NK-92 treated with Interleukin-12 subunit alpha and Interleukin-12 subunit beta, amount 100 ng/mL, for 24 hours (cell line): ENCODE results near the gene AP5S1.

ENCODE experiments used
- DNase-seq: peaks from one replicate; lab custom pipeline; 2025; lab: John Stamatoyannopoulos, UW

Gene AP5S1

GRCh38 chr20:3846378-3846739, 26.0 kb downstream of the AP5S1 start:
- no peak for DNase-seq

DNA sequence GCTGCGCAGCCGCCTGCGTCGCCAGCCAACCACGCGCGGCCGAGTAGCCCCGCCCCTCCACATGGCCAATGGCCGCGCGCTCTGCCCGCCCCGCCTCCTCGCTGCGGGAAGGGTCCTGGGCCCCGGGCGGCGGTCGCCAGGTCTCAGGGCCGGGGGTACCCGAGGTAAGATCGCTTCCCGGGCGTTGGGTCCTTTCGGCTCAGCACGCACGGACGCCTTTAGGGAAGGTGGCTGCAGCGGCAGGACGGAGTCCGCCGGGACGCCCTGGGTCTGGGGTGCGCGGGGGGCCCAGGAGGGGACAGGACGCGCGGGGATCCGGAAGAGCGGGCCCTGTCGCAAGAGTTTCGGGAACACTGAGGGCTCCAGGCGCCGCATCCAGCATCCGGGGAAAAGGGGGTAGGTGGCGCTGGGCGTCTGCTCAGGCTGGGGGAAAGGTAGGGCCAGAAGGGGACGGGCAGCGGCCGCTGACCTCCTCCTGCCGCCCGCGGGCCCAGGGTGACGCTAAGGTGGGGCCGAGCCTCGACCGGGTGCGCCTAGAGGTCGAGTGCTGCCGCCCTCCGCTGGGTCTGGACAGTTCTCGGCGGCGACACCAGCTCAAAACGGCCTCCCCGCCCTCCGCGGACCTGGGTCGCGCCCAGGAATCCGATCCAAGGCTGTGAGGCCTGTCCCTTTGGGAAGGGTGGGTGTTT, 26.5 kb downstream of the AP5S1 start, which contains the start of gene MAVS:
Gene MAVS, plus strand, starts transcription at position 95 of the 689 bp plus-strand sequence. CDS start 7,791 bp downstream, outside the sequence.
- peak; percentile 72 for DNase-seq

DNA sequence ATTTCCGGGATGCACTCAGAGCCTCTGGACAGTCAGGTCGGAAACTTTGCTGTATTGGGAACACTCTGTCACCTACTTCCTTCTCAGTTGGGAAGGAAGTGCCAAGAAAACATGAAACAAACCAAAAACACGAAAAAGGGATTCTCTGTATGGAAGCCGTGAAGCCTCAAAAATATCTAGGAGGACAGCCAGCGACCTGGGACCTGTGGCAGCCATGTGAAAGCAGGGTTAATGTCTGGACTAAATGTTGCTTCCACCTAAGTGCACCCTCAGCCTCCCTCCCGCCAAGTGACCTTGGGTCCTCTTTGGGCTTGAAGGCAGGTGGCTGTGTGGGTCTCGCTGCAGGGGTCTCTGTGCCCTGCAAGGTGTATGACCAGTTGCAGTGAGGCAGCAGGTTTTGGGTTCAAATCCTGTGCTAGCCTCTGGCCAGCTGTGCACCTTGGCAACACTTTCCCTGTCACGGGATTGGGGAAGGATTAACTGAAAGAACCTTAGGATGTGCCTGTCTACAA, 27.1 kb downstream of the AP5S1 start:
- DNase-seq: no peak

DNA sequence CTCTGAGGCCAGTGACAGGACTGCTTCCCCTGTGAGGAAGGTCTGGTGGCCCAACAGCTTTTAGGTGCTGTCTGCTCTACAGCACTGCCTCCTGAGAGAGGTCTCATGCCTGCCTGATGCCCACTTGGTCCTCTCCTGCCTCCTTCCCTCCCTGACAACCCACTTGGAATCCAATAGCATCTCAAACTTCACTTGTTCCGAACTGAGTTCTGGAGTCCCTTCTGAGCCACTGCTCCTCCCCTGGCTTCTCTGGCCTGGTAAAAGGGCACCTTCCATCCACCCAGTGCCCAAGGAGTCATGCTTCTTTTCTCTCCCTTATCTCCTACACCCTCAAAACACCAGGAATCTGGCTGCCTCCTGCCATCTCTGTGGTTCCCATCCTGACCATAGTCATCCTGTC, 28.2 kb downstream of the AP5S1 start:
- DNase-seq: no peak

GRCh38 chr20:3854462-3854871, 34.1 kb downstream of the AP5S1 start:
- no peak for DNase-seq

DNA sequence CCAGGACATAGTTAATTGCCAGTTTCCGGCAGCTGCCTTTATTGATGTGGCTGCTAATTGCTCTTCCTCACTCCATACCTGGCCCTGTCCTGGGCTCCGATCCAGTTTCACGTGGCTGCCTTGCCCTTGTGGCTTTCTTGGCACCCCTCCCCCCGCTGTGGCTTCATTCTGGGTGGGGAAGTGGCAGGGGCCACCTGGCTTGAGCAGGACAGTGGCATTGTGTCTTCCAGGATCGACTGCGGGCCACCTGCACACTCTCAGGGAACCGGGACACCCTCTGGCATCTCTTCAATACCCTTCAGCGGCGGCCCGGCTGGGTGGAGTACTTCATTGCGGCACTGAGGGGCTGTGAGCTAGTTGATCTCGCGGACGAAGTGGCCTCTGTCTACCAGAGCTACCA, 37.1 kb downstream of the AP5S1 start:
- no peak for DNase-seq

DNA sequence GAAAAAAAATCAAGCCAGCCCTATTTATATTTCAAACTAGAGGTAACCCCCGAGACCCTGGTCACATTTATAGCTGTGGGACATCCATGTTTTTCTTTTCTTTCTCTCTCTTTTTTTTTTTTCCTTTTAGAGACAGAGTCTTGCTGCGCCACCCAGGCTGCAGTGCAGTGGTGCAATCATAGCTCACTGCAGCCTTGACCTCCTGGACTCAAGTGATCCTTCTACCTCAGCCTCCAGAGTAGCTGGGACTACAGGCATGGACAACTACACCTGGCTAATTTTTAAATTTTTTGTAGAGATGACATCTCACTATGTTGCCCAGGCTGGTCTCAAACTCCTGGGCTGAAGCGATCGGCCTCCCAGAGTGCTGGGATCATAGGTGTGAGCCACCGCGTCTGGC, 38.3 kb downstream of the AP5S1 start:
- no peak for DNase-seq

GRCh38 chr20:3861191-3861590, 40.8 kb downstream of the AP5S1 start:
- DNase-seq: no peak

DNA sequence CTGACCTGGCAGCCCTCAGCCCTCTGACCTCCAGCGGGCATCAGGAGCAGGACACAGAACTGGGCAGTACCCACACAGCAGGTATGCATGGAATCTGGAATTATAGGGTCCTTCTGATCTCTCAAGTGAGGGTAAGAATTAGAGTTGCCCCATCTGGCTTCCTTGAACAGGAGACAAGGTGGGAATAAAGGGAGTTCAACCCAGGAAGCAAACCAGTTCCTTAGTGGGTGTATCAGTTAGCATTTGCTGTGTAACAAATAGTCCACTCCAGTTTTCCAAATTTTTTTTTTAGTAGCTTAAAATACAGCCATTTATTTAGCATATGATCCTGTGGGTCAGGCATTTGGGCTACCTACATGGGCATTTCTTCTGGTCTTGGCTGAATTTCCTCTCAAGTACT, 42.0 kb downstream of the AP5S1 start:
- DNase-seq: no peak

DNA sequence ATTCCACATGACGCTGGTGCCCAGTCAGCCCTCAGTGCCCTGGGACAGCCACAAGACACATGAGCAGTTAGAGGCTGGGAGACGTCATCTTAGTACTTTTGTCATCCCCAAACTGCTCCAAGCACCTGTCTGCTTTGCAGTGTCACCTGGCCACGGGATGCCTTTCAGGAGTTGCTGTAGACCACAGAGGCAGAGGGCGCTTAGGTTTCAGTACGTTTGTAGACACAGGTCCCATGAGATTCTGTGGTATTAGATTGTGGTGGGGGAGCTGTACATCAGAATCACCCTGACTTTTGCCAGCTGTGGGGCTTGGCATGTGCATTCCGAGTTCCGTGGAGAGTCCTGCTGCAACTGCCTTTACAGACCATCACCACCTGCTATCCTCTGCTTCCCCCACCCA, 43.0 kb downstream of the AP5S1 start:
- DNase-seq: no peak

DNA sequence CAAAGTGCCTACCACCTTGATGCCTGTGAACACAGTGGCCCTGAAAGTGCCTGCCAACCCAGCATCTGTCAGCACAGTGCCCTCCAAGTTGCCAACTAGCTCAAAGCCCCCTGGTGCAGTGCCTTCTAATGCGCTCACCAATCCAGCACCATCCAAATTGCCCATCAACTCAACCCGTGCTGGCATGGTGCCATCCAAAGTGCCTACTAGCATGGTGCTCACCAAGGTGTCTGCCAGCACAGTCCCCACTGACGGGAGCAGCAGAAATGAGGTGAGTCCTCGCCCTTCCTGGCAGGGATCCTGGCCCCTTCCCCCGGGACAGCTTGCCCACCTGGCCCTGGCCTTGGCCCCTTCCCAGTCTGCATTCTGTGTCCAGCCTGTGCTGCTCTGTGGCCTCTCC, 44.2 kb downstream of the AP5S1 start:
- DNase-seq: no peak

- no peak for DNase-seq
These were observed 45.0 kb downstream of the AP5S1 start for GRCh38 chr20:3865152-3865886.

- no peak for DNase-seq
These were observed 45.6 kb downstream of the AP5S1 start for GRCh38 chr20:3865887-3866407.

GRCh38 chr20:3866464-3866863, 46.1 kb downstream of the AP5S1 start:
- no peak for DNase-seq

DNA sequence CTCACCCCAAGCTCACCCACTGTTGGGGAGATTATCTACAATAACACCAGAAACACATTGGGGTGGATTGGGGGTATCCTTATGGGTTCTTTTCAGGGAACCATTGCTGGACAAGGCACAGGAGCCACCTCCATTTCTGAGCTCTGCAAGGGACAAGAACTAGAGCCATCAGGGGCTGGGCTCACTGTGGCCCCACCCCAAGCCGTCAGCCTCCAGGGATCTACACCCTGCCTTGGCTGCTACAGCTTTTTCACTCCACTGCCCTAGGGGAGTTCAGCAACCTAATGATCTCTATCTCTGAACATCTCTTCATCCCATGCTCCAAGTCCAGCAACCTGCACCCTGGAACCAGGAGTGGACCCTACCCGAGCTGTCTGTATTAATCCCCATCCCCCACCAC, 47.5 kb downstream of the AP5S1 start:
- DNase-seq: no peak

DNA sequence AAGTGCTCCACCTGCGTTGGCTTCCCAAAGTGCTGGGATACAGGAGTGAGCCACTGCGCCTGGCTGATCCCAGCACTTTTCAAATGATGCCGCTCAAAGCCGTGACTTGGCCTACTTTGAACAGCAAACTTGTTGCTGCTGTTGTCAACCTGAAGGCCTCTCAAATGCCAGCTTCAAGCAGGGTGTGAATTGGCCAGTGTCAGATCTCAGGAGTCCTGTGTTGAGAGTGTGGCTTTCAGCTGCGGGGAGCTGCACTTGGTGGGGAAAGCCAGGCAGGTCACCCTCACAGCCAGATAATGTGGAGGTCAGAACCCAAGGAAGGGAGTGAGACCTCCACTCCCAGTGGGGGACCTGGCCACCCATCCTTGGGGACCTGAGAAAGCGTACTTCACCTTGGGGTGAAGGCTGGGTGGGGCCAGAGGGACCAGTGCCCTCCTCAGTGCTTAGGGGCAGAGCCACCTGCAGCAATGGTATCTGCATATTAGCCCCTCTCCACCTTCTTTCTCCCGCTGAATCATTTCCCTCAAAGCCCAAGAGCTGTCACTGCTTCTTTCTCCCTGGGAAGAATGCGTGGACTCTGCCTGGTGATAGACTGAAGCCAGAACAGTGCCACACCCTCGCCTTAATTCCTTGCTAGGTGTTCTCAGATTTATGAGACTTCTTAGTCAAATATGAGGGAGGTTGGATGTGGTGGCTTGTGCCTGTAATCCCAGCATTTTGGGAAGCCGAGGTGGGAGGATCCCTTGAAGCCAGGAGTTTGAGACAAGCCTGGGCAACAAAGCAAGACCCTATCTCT, 49.7 kb downstream of the AP5S1 start:
- no peak for DNase-seq

- no peak for DNase-seq
These were observed 51.4 kb downstream of the AP5S1 start for GRCh38 chr20:3871550-3872265.

DNA sequence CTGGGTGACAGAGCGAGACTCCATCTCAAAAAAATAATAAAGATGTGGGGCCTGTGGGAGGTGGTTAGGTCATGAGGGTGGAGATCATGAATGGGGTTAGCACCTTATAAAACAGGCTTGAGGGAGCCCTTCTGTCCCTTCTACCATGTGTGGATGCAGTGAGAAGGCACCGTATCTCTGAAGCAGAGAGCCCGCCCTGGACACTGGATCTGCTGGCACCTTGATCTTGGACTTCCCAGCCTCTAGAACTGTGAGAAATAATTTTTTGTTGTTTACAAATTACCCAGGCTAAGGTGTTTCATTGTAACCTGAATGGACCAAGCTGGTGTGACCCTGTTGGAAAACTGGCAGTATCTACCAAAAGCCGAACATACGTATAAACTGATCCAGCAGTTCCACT, 53.2 kb downstream of the AP5S1 start:
- DNase-seq: no peak

GRCh38 chr20:3874194-3874844, 54.0 kb downstream of the AP5S1 start:
- DNase-seq: no peak

DNA sequence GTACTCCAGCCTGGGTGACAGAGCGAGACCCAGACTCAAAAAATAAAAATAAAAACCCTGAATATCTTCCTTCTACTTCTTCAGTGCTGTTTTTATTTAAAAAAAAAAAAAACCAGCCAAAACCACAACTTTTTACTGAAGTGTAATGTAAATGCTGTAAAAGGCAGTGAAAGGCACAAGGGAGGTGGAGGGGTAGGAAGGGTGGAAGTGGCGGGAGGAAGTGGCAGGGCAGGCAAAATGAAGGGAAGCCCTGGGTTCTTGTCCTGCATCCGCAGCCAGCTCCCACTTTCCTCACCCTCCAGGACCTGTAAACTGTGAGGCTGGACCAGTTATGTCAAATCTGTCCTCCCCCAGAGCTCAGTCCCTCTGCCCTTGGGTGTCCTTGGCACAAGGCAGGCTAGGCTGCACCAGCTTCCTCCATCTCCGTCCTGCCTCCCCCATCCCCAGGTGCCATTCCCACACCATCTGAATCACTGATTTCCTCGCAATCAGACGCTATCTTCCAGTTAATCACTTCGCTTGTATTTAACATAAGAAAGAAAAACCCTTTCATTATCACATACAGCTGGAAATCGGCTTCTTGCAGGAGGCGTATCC, 55.1 kb downstream of the AP5S1 start:
- DNase-seq: no peak

- DNase-seq: no peak
These were observed 55.7 kb downstream of the AP5S1 start for GRCh38 chr20:3876000-3876399.
